Measurements from ENCODE around the gene SAMM50.

SAMM50 gene

GRCh38 chr22:43976861-43977795, 21.9 kb downstream of the SAMM50 start:
- no peak for DNase-seq (ENCODE audit: low spot score)
- no peak for TF ChIP-seq CTCF (IDR thresholded peaks at IDR 0.05; ENCODE audit: extremely low read depth, missing control alignments)

GRCh38 chr22:43978558-43978957, 23.3 kb downstream of the SAMM50 start:
- no peak for TF ChIP-seq CTCF (IDR thresholded peaks at IDR 0.05; ENCODE audit: extremely low read depth, missing control alignments)
- no peak for DNase-seq (ENCODE audit: low spot score)

GRCh38 chr22:43980579-43980978, 25.3 kb downstream of the SAMM50 start:
- DNase-seq (ENCODE audit: low spot score), result no peak
- no peak for TF ChIP-seq CTCF (IDR thresholded peaks at IDR 0.05; ENCODE audit: extremely low read depth, missing control alignments)

GRCh38 chr22:43980996-43981395, 25.8 kb downstream of the SAMM50 start:
- no peak for DNase-seq (ENCODE audit: low spot score)
- TF ChIP-seq CTCF (IDR thresholded peaks at IDR 0.05; ENCODE audit: extremely low read depth, missing control alignments), result no peak

GRCh38 chr22:43983808-43984207, 28.6 kb downstream of the SAMM50 start:
- TF ChIP-seq CTCF (IDR thresholded peaks at IDR 0.05; ENCODE audit: extremely low read depth, missing control alignments), result no peak

GRCh38 chr22:43985532-43985931, 30.3 kb downstream of the SAMM50 start:
- DNase-seq (ENCODE audit: low spot score), result no peak
- TF ChIP-seq CTCF (IDR thresholded peaks at IDR 0.05; ENCODE audit: extremely low read depth, missing control alignments), result no peak

More at GRCh38 chr22:43983808-43984207, 28.6 kb downstream of the SAMM50 start:
- no peak for DNase-seq (ENCODE audit: low spot score)

GRCh38 chr22:43988116-43988820, 33.0 kb downstream of the SAMM50 start:
- TF ChIP-seq CTCF (IDR thresholded peaks at IDR 0.05; ENCODE audit: extremely low read depth, missing control alignments), result no peak
- DNase-seq (ENCODE audit: low spot score), result no peak
